ENCODE data around the gene MYH9. TPM values are rescaled to one million over a fixed set of nuclear protein-coding genes. Genes with fewer than 3 reads are reported as not detected.

The MYH9 gene
- polyA plus RNA-seq, 2 donors, result 107 to 114 TPM

DNA sequence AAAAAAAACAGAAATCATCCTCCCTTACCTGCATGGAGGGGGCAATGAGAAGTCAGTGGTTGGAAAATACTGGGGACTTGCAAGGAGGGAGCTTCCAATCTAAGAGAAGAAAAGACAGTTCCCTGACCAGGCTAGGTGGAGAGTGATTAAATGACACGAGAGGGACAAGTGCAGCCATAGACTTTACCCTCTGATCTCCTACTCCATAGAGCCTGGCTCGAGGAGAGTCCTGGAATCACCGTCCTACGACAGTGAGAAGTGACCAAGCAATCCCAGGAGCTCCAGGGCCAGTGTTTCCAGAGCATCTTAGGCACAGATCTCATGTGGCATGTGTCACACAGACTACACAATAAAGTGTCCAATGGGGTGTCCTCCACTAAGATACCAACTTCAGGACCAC, 25.7 kb downstream of the MYH9 start:
- H3K4me1 ChIP-seq (ENCODE audit: control insufficient read depth in 2 of 2, insufficient read depth in 2 of 2, low read length in 1 of 2), result peaks cover 16 to 52% of the 10 kb centered on the region in 2 donors
- 64 to 66% methylated on average over 4 of the region's 4 CpGs for WGBS, 2 donors
- H3K36me3 ChIP-seq (ENCODE audit: control insufficient read depth in 2 of 2, insufficient read depth in 2 of 2, low read length in 1 of 2), result peaks cover 0 to 18% of the 10 kb centered on the region in 2 donors
- H3K4me3 ChIP-seq (ENCODE audit: low read depth in 1 of 2, low read length in 2 of 2), result no peak overlapping the region
- no peaks in the 10 kb centered on the region for H3K9me3 ChIP-seq (ENCODE audit: control insufficient read depth in 2 of 2, insufficient read depth in 1 of 2, low read depth in 1 of 2, low read length in 1 of 2)
- peak overlapping the region; percentile 69 to 76 for H3K27ac ChIP-seq (ENCODE audit: low read depth in 2 of 2, low read length in 1 of 2)
- H3K27me3 ChIP-seq (ENCODE audit: control insufficient read depth in 1 of 2, insufficient read depth in 2 of 2, low read length in 2 of 2), result no peaks in the 10 kb centered on the region

DNA sequence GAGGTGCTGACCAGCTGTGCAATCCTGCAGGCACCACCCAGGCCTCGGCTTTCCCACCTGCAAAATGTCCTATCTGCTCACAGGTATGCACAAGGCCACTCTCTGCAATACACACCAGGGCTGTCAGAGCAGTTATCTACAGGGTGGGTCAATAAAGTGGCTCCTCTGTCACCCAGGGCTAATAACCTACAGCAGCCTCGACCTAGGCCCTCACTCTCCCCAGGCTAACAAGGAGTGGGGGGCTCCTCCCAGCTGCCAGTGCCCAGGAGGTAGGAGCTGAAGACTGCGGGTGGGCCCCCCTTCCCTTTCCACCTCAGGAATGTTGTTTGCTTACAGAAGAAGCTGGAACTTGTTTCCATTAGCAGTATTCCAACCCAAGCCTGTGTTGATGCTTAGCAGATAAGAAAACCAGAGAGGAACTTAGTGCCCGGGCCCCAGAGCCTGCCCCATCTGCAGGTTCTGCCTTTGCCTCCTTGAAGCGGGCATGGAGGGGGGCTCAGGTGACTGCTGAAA, 26.8 kb downstream of the MYH9 start:
- Histone ChIP-seq H3K27ac (ENCODE audit: low read depth in 2 of 2, low read length in 1 of 2) (peak overlapping the region; percentile 70 to 76), H3K4me1 (ENCODE audit: control insufficient read depth in 2 of 2, insufficient read depth in 2 of 2, low read length in 1 of 2) (peaks cover 19 to 53% of the 10 kb centered on the region in 2 donors), H3K4me3 (ENCODE audit: low read depth in 1 of 2, low read length in 2 of 2) (no peak overlapping the region), H3K36me3 (ENCODE audit: control insufficient read depth in 2 of 2, insufficient read depth in 2 of 2, low read length in 1 of 2) (peaks cover 0 to 14% of the 10 kb centered on the region in 2 donors), H3K9me3 (ENCODE audit: control insufficient read depth in 2 of 2, insufficient read depth in 1 of 2, low read depth in 1 of 2, low read length in 1 of 2) (no peaks in the 10 kb centered on the region), H3K27me3 (ENCODE audit: control insufficient read depth in 1 of 2, insufficient read depth in 2 of 2, low read length in 2 of 2) (no peaks in the 10 kb centered on the region)
- 28% methylated on average over 5 of the region's 5 CpGs for WGBS, 2 donors

DNA sequence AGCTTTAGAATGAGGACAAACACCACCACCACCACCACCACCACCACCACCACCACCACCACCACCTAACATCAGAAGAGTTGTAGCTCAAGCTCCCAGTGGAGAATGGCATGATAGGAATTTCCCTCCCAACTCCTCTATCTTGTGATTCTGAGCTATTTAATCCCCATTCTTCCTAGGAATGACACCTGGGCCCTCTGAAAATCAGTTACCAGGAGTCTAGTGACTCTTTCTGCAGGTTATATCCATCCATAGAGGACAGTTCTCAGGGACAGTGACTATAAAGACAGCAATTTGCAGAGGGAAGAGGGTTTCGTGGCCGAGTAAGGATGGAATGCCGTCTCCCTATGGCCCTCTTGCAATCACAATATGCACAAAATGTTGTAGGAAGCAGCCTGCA, 27.8 kb downstream of the MYH9 start:
- WGBS, 2 donors, result 67 to 74% methylated on average over 3 of the region's 3 CpGs
- peak overlapping the region; percentile 35 to 65 for H3K27ac ChIP-seq (ENCODE audit: low read depth in 2 of 2, low read length in 1 of 2)
- no peak overlapping the region for H3K4me3 ChIP-seq (ENCODE audit: low read depth in 1 of 2, low read length in 2 of 2)
- peaks cover 0 to 14% of the 10 kb centered on the region in 2 donors for H3K36me3 ChIP-seq (ENCODE audit: control insufficient read depth in 2 of 2, insufficient read depth in 2 of 2, low read length in 1 of 2)
- H3K4me1 ChIP-seq (ENCODE audit: control insufficient read depth in 2 of 2, insufficient read depth in 2 of 2, low read length in 1 of 2), result peaks cover 21 to 51% of the 10 kb centered on the region in 2 donors
- no peaks in the 10 kb centered on the region for H3K27me3 ChIP-seq (ENCODE audit: control insufficient read depth in 1 of 2, insufficient read depth in 2 of 2, low read length in 2 of 2)
- H3K9me3 ChIP-seq (ENCODE audit: control insufficient read depth in 2 of 2, insufficient read depth in 1 of 2, low read depth in 1 of 2, low read length in 1 of 2), result no peaks in the 10 kb centered on the region

DNA sequence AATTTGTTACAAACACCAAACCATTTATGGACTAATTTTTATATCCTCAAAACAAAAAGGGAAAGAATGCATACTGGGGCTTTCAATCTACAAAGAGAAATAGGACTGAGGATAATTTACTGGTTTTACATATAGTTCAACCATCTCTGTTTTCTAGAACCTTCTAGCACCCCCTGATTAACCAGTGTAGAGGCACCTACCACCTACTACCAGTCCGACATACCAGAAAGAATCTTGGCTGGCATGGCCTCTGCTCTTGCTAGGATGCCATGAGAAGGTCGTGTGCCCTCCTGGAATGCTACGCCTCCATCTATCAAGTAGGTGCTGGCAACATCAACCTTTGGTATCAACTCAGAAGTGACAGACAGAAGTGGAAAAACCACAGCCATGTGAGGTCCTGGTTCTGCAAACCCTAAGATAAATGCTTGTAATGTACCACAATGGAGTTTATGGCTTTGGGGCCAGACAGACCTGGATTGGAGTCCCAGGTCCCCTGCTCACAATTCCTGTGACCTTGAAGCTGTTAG, 28.2 kb downstream of the MYH9 start:
- Histone ChIP-seq H3K27ac (ENCODE audit: low read depth in 2 of 2, low read length in 1 of 2) (peak overlapping the region; percentile 35 to 65), H3K4me1 (ENCODE audit: control insufficient read depth in 2 of 2, insufficient read depth in 2 of 2, low read length in 1 of 2) (peaks cover 17 to 48% of the 10 kb centered on the region in 2 donors), H3K36me3 (ENCODE audit: control insufficient read depth in 2 of 2, insufficient read depth in 2 of 2, low read length in 1 of 2) (peaks cover 0 to 14% of the 10 kb centered on the region in 2 donors), H3K4me3 (ENCODE audit: low read depth in 1 of 2, low read length in 2 of 2) (no peak overlapping the region), H3K27me3 (ENCODE audit: control insufficient read depth in 1 of 2, insufficient read depth in 2 of 2, low read length in 2 of 2) (no peaks in the 10 kb centered on the region), H3K9me3 (ENCODE audit: control insufficient read depth in 2 of 2, insufficient read depth in 1 of 2, low read depth in 1 of 2, low read length in 1 of 2) (no peaks in the 10 kb centered on the region)
- 42 to 59% methylated on average over 3 of the region's 3 CpGs for WGBS, 2 donors

DNA sequence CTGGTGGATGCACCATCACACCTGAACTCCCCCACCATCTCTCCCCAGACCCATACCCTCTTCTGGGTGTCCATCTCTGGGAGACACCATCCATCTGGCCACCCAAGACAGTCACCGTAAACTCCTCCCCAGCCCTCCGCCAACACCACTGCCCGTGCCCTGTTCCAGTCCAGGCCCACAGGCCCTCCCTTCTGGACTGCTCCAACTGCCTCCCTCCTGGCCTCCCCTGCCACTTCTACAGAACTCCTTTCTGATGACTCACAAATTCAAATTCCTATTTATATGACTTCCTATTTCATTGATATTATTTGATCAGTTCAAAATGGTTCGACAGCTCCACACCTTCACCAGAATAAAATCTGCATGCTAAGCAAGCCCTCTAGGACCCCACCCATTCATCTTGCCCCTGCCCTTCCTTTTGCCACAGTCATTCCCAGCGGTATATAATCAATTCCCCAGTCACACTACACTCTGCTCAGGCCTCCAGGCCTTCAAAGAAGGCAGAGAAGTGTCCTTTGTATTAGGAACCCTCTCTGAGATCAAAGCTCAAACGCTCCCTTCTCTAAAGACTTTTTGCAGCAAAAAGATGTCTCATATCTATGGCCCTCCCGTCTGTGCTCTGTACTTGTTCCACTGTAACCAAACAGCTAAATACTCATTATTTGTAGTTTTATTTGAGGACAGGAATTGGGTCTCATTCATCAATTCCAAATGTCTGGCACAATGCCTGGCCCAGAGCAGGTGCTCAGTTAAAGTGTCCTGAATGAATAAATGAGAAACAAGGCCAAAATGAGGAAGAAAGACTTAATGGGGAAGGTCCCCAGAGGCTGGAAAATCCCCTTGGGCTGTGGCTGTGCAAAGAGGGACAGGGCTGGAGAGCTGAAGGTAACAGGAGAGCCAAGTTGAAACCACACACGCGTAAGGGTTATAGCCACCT, 29.0 kb downstream of the MYH9 start:
- H3K9me3 ChIP-seq (ENCODE audit: control insufficient read depth in 2 of 2, insufficient read depth in 1 of 2, low read depth in 1 of 2, low read length in 1 of 2), result no peaks in the 10 kb centered on the region
- H3K4me3 ChIP-seq (ENCODE audit: low read depth in 1 of 2, low read length in 2 of 2), result no peak overlapping the region
- H3K27me3 ChIP-seq (ENCODE audit: control insufficient read depth in 1 of 2, insufficient read depth in 2 of 2, low read length in 2 of 2), result no peaks in the 10 kb centered on the region
- 59 to 61% methylated on average over 9 of the region's 9 CpGs for WGBS, 2 donors
- peaks cover 12 to 42% of the 10 kb centered on the region in 2 donors for H3K4me1 ChIP-seq (ENCODE audit: control insufficient read depth in 2 of 2, insufficient read depth in 2 of 2, low read length in 1 of 2)
- peaks cover 0 to 11% of the 10 kb centered on the region in 2 donors for H3K36me3 ChIP-seq (ENCODE audit: control insufficient read depth in 2 of 2, insufficient read depth in 2 of 2, low read length in 1 of 2)
- peak overlapping the region; percentile 67 to 77 for H3K27ac ChIP-seq (ENCODE audit: low read depth in 2 of 2, low read length in 1 of 2)

DNA sequence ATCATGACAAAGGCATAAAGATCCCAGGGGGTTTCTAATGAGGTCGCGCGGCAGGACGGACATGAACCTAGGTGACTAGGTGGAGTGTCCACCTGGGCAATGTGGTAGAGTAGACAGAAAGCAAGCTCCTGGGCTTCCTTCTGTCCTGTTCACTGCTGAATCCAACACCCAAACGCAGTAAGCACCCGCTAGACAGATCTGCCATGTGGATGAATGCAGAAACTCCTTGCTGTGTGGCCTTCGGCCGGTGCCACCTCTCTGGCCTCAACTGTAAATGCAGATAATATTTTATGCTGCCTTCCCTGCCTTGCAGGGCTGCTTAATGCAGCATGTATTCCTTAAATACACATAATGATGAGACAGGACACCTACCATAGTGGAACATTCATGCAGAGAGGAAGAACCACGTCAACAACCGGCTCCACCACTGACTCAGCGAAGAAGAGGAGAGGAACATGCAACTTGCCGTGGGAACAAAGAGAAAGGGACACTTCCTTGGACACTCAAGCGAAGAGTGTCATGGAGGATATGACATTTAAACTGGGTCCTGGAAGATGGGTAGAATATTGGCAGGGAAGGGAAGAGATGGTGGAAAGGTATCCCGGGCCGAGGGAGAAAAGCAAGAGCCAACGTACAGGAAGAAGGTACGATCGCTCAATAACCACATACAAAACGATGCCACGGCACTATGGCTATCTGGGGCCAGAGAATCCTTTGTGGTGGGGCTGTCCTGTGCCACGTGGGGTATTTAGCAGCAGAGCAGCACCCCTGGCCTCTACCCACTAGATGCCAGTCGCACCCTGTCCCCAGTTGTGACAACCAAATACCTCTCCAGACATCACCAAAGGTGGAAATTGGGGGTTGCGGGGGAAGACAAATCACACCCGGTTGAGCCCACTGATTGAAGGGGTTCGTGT, 30.8 kb downstream of the MYH9 start:
- Histone ChIP-seq H3K4me3 (ENCODE audit: low read depth in 1 of 2, low read length in 2 of 2) (no peak overlapping the region), H3K36me3 (ENCODE audit: control insufficient read depth in 2 of 2, insufficient read depth in 2 of 2, low read length in 1 of 2) (peaks cover 0 to 6% of the 10 kb centered on the region in 2 donors), H3K9me3 (ENCODE audit: control insufficient read depth in 2 of 2, insufficient read depth in 1 of 2, low read depth in 1 of 2, low read length in 1 of 2) (no peaks in the 10 kb centered on the region), H3K4me1 (ENCODE audit: control insufficient read depth in 2 of 2, insufficient read depth in 2 of 2, low read length in 1 of 2) (peaks cover 18 to 34% of the 10 kb centered on the region in 2 donors), H3K27me3 (ENCODE audit: control insufficient read depth in 1 of 2, insufficient read depth in 2 of 2, low read length in 2 of 2) (no peaks in the 10 kb centered on the region), H3K27ac (ENCODE audit: low read depth in 2 of 2, low read length in 1 of 2) (peak overlapping the region; percentile 79 to 88)
- 64 to 66% methylated on average over 25 of the region's 25 CpGs for WGBS, 2 donors

DNA sequence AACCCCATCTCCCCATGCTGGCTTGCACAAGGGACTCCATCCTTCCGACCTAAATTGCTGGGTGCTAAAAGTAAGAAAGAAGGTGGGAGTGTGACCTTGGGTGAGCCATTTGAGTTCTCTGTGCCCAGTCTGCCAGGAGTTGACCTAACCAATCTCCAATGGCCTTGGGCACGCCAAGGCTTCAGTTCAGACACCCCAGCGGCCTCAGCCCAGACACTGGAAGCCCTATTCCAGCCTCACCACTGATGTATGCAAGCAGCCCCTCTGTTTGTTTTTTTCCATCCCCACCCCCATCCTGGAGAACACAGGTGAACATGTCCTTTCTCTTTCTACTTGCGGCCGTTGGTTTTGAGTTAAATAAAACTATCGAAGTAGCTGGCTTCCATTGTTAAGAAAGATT, 31.9 kb downstream of the MYH9 start:
- H3K9me3 ChIP-seq (ENCODE audit: control insufficient read depth in 2 of 2, insufficient read depth in 1 of 2, low read depth in 1 of 2, low read length in 1 of 2), result no peaks in the 10 kb centered on the region
- H3K4me1 ChIP-seq (ENCODE audit: control insufficient read depth in 2 of 2, insufficient read depth in 2 of 2, low read length in 1 of 2), result peaks cover 20 to 39% of the 10 kb centered on the region in 2 donors
- 70 to 72% methylated on average over 6 of the region's 6 CpGs for WGBS, 2 donors
- H3K4me3 ChIP-seq (ENCODE audit: low read depth in 1 of 2, low read length in 2 of 2), result peak overlapping the region in 1 of 2 donors; percentile 2
- no peaks in the 10 kb centered on the region for H3K27me3 ChIP-seq (ENCODE audit: control insufficient read depth in 1 of 2, insufficient read depth in 2 of 2, low read length in 2 of 2)
- peak overlapping the region; percentile 76 to 92 for H3K27ac ChIP-seq (ENCODE audit: low read depth in 2 of 2, low read length in 1 of 2)
- peaks cover 0 to 5% of the 10 kb centered on the region in 2 donors for H3K36me3 ChIP-seq (ENCODE audit: control insufficient read depth in 2 of 2, insufficient read depth in 2 of 2, low read length in 1 of 2)

DNA sequence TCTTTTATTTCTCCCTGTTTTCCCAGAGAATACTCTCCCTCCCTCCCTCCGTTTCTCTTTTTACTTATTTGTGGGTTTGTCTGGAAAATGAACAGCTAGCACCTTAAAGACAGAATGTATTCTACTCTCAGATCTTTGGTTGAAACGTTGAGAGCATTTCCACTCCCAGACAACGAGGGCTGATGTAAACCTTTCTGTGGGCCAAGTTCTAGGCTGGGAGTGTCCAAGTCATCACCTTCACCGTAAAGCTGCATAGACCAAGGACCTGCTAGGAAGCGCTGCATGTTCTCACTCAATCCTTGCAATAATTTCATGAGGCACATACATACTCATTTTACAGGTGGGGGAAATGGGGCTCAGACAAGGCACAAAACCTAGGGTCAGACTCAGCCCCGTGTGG, 32.4 kb downstream of the MYH9 start:
- Histone ChIP-seq H3K9me3 (ENCODE audit: control insufficient read depth in 2 of 2, insufficient read depth in 1 of 2, low read depth in 1 of 2, low read length in 1 of 2) (no peaks in the 10 kb centered on the region), H3K36me3 (ENCODE audit: control insufficient read depth in 2 of 2, insufficient read depth in 2 of 2, low read length in 1 of 2) (peaks cover 0 to 3% of the 10 kb centered on the region in 2 donors), H3K4me3 (ENCODE audit: low read depth in 1 of 2, low read length in 2 of 2) (peak overlapping the region in 1 of 2 donors; percentile 2), H3K27me3 (ENCODE audit: control insufficient read depth in 1 of 2, insufficient read depth in 2 of 2, low read length in 2 of 2) (no peaks in the 10 kb centered on the region), H3K4me1 (ENCODE audit: control insufficient read depth in 2 of 2, insufficient read depth in 2 of 2, low read length in 1 of 2) (peaks cover 18 to 38% of the 10 kb centered on the region in 2 donors), H3K27ac (ENCODE audit: low read depth in 2 of 2, low read length in 1 of 2) (peak overlapping the region; percentile 76 to 92)
- WGBS, 2 donors, result 29 to 30% methylated on average over 6 of the region's 6 CpGs
